ENCODE results near the gene PPP6R3.
"Not testable (repeated sequence)": the region's sequence is repeated elsewhere in the genome, so short reads cannot be mapped to it uniquely, and the experiment has no call there.

PPP6R3 gene

GRCh38 chr11:68617925-68618809, 157.6 kb downstream of the PPP6R3 start:
- no peak for DNase-seq

- DNase-seq = no peak
These were observed 161.3 kb downstream of the PPP6R3 start for GRCh38 chr11:68621826-68622225.

GRCh38 chr11:68623706-68624105, 163.2 kb downstream of the PPP6R3 start:
- DNase-seq = not testable (repeated sequence)

- DNase-seq = not testable (repeated sequence)
These were observed 164.5 kb downstream of the PPP6R3 start for GRCh38 chr11:68625069-68625468.

- DNase-seq = not testable (repeated sequence)
These were observed 165.7 kb downstream of the PPP6R3 start for GRCh38 chr11:68626236-68626635.

GRCh38 chr11:68628837-68629236, 168.3 kb downstream of the PPP6R3 start:
- not testable (repeated sequence) for DNase-seq

GRCh38 chr11:68632375-68632774, 171.8 kb downstream of the PPP6R3 start:
- DNase-seq = not testable (repeated sequence)

- DNase-seq = peak; percentile 54
These were observed 172.2 kb downstream of the PPP6R3 start for GRCh38 chr11:68632802-68633201.

GRCh38 chr11:68634606-68635005, 174.1 kb downstream of the PPP6R3 start:
- DNase-seq = not testable (repeated sequence)

- not testable (repeated sequence) for DNase-seq
These were observed 174.6 kb downstream of the PPP6R3 start for GRCh38 chr11:68635172-68635571.

GRCh38 chr11:68635883-68636282, 175.3 kb downstream of the PPP6R3 start:
- not testable (repeated sequence) for DNase-seq

- not testable (repeated sequence) for DNase-seq
These were observed 178.8 kb downstream of the PPP6R3 start for GRCh38 chr11:68639322-68639721.

GRCh38 chr11:68641880-68642279, 181.3 kb downstream of the PPP6R3 start:
- DNase-seq = no peak

GRCh38 chr11:68643585-68643984, 183.0 kb downstream of the PPP6R3 start:
- DNase-seq = no peak

- no peak for DNase-seq
These were observed 186.3 kb downstream of the PPP6R3 start for GRCh38 chr11:68646832-68647231.

- DNase-seq = no peak
These were observed 189.5 kb downstream of the PPP6R3 start for GRCh38 chr11:68649851-68650555.

GRCh38 chr11:68650801-68651200, 190.2 kb downstream of the PPP6R3 start:
- no peak for DNase-seq

- no peak for DNase-seq
These were observed 190.8 kb downstream of the PPP6R3 start for GRCh38 chr11:68651208-68651984.

GRCh38 chr11:68651985-68652682, 191.6 kb downstream of the PPP6R3 start:
- no peak for DNase-seq

GRCh38 chr11:68652683-68653156, 192.2 kb downstream of the PPP6R3 start:
- no peak for DNase-seq

GRCh38 chr11:68653486-68654430, 193.2 kb downstream of the PPP6R3 start:
- DNase-seq = no peak

Data from CD4-positive, alpha-beta T cell treated with Interleukin-17A for 1 hour (primary cell).